AG09319 (cell line): ENCODE results near the gene SLC6A1.

ENCODE experiments used
- DNase-seq: peaks from one replicate; pipeline ENCODE4 v3.0.0-alpha.2; 2010; ENCODE audit warnings: low read depth; ENCODE audit errors: extremely low read depth
- CTCF ChIP-seq: IDR thresholded peaks from 2 replicates; pipeline ENCODE4 v1.5.1; 2011; ENCODE audit warnings: low read depth, mild to moderate bottlenecking, inconsistent platforms, low read length, moderate library complexity

Gene SLC6A1

GRCh38 chr3:11000528-11000927 lies 8.0 kb downstream of the SLC6A1 start:
- no peak for TF ChIP-seq CTCF
- no peak for DNase-seq

DNA sequence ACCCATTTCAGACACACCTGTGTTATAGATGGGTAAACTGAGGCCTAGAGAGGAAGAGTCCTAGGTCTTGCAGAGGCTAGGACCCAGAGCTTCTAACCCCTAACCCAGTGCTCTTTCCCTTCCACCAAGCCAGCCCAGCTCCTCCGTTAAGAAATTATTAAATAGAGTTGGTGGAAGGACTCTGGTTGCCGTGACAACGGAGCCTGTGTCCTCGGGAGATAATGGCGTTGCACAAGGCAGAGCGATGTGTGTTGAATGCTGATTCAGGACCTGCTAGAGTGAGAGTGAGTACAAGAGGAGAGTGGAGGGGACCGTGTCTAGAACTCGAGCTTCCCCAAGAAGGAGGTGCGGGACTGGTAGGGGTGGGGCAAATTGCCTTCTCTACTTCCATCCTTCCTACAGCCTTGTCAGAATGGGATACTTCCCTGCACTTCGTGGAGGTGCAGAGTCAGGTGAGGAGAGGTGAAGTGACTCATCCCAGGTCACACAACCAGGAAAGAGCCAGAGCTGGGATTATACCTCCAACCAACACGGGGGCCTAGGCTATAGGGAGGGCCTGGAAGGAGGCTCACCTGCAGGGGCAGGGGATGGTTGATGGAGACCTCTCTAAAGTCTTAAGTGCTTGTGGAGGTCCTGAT lies 8.6 kb downstream of the SLC6A1 start:
- no peak for DNase-seq
- TF ChIP-seq CTCF: no peak

GRCh38 chr3:11001658-11002021 lies 9.1 kb downstream of the SLC6A1 start:
- no peak for TF ChIP-seq CTCF
- DNase-seq: no peak

DNA sequence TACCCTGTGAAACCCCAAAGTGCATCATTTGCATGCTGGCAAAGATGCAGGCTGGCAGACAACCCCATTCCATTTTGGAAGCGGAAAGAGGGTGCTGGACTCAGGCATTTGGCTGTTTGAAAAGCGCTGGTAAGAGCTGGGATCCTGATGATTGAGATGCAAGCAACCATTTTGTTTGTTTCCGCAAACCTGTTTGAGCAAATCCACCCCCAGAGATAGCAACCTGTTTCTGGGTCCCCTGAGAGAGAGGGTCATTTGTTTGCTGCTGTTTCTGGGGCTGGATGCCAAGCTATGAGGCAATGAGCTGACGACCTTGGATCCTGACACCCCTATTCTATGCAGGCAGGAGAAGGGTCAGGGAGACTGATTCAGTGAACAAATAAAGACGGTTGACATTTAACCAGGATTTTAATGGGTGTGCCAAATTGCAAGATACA lies 9.8 kb downstream of the SLC6A1 start:
- no peak for DNase-seq
- no peak for TF ChIP-seq CTCF

DNA sequence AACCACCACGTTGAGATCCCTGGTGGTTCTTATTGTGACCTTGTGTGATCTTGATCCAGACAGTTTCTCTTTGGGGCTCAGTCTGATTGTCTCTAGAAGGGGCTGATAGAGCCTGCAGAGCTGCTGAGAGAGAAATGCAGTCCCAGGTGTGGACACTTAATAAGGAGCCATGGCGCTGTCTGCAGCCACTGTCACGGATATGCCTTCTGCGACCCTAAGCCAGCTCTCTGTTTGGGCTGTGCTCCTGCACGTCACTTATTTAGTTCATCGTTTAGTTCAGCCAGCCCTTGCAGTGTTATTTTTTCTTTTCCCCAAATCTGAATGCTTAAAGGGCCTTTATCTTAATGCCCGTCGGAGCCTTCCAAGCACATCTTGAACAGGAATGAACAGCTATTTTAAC lies 12.0 kb downstream of the SLC6A1 start:
- no peak for DNase-seq
- no peak for TF ChIP-seq CTCF

DNA sequence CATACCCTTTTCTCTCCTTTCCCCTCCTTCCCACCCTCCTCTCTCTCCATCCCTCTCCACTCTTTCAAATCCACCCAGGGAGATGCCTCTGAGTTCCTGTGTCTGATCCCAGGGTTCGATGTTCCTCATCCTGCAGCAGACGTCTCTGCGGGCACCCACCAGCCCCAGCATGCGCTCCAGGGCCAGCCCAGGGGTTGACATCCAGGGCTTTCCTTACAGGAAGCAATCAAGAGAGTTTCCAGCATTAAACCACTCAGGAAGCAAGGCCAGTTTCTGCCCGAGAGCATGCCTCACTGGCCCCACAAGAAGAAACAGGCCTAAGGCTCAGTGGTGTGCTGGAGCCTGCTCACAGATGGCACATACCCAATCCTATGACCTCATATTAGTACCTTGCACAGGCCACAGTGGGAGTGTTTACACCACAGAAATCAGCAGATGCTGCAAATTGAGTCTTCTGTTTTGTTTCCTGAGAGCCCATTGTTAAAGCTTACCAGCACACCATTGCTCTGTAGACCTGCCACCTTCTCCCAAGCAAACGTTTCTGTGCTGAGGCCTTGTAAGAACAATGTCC lies 13.2 kb downstream of the SLC6A1 start:
- no peak for DNase-seq
- no peak for TF ChIP-seq CTCF

- no peak for DNase-seq
- TF ChIP-seq CTCF: no peak
These were observed 14.7 kb downstream of the SLC6A1 start for GRCh38 chr3:11006986-11007933.
